NCI-H82 treated with DMSO at 0.1 percent for 48 hours (cell line): ENCODE results near the gene RWDD3.

Source experiments
- DNase-seq: peaks from one replicate; lab custom pipeline; 2025; ENCODE audit not compliant: unreplicated experiment; lab: John Stamatoyannopoulos, UW

RWDD3 gene

GRCh38 chr1:95229706-95230105, 4.3 kb upstream of the RWDD3 start:
- DNase-seq = no peak

GRCh38 chr1:95230256-95230655, 3.8 kb upstream of the RWDD3 start:
- DNase-seq = no peak

GRCh38 chr1:95230768-95231191, 3.2 kb upstream of the RWDD3 start:
- DNase-seq = no peak

GRCh38 chr1:95232646-95233318, 1.2 kb upstream of the RWDD3 start:
- DNase-seq = no peak

GRCh38 chr1:95233319-95233736, 682 bp upstream of the RWDD3 start:
- no peak for DNase-seq

- peak; percentile 85 for DNase-seq
Observed at GRCh38 chr1:95236784-95237575, 3.0 kb downstream of the RWDD3 start.

- DNase-seq = no peak
Observed at GRCh38 chr1:95237981-95238703, 4.1 kb downstream of the RWDD3 start.

- DNase-seq = no peak
Observed at GRCh38 chr1:95245029-95245428, 11.0 kb downstream of the RWDD3 start.

GRCh38 chr1:95246511-95246910, 12.5 kb downstream of the RWDD3 start:
- DNase-seq = no peak

- DNase-seq = no peak
Observed at GRCh38 chr1:95247607-95248006, 13.6 kb downstream of the RWDD3 start.

- DNase-seq = no peak
Observed at GRCh38 chr1:95249916-95250315, 15.9 kb downstream of the RWDD3 start.

GRCh38 chr1:95252422-95252821, 18.4 kb downstream of the RWDD3 start:
- DNase-seq = no peak

- DNase-seq = no peak
Observed at GRCh38 chr1:95254959-95255358, 20.9 kb downstream of the RWDD3 start.

GRCh38 chr1:95255826-95256225, 21.8 kb downstream of the RWDD3 start:
- DNase-seq = no peak

GRCh38 chr1:95257758-95258157, 23.7 kb downstream of the RWDD3 start:
- no peak for DNase-seq

GRCh38 chr1:95259245-95259644, 25.2 kb downstream of the RWDD3 start:
- DNase-seq = no peak

GRCh38 chr1:95262913-95263312, 28.9 kb downstream of the RWDD3 start:
- DNase-seq = no peak

GRCh38 chr1:95263450-95263849, 29.4 kb downstream of the RWDD3 start:
- no peak for DNase-seq

GRCh38 chr1:95265106-95265505, 31.1 kb downstream of the RWDD3 start:
- no peak for DNase-seq

- no peak for DNase-seq
Observed at GRCh38 chr1:95276429-95276828, 42.4 kb downstream of the RWDD3 start.

GRCh38 chr1:95278173-95279006, 44.4 kb downstream of the RWDD3 start:
- DNase-seq = no peak
